Cardiac muscle cell (in vitro differentiated cells and primary cell): ENCODE measurements around the gene SLC9A9. TPM values are rescaled to one million over a fixed set of nuclear protein-coding genes. Genes with fewer than 3 reads are reported as not detected.
A peak's percentile ranks its signal among the peaks of the same experiment; 100 is the strongest.

Experiments used
- DNase-seq, 2 donors: peaks; one replicate each; pipeline versions ENCODE4 v3.0.0 to v3.0.0-alpha.2; 2010 to 2017; ENCODE audit warnings: low read depth in 1 of 2, low spot score in 1 of 2
- H3K27ac ChIP-seq: fragments of 200-600 bp; sonication (generic); 2 replicates; pipeline ENCODE4 v1.5.1; 2016
- H3K27me3 ChIP-seq: fragments of 200-600 bp; sonication (generic); 2 replicates; pipeline ENCODE4 v1.6.0; 2016; ENCODE audit warnings: control low read depth
- H3K36me3 ChIP-seq: fragments of 200-600 bp; sonication (generic); 2 replicates; pipeline ENCODE4 v1.5.1; 2016; ENCODE audit warnings: control low read depth
- H3K4me1 ChIP-seq: fragments of 200-600 bp; sonication (generic); 2 replicates; pipeline ENCODE4 v1.8.1; 2017; ENCODE audit warnings: low read depth, mild to moderate bottlenecking, mixed run types
- H3K4me3 ChIP-seq: fragments of 200-600 bp; sonication (generic); 2 replicates; pipeline ENCODE4 v1.5.1; 2016; ENCODE audit warnings: mild to moderate bottlenecking
- H3K9me3 ChIP-seq: fragments of 200-600 bp; sonication (generic); 2 replicates; pipeline ENCODE4 v1.5.1; 2017; ENCODE audit warnings: low read depth, mild to moderate bottlenecking, control low read depth
- polyA plus RNA-seq: library from polyadenylated mRNA; unstranded; fragments of >200 nt; fragmentation: Nextera tagmentation; extraction: Ambion mirVana; gene quantifications from 2 replicates; pipeline ENCODE4 v1.2.1, GENCODE V29; 2016
- total RNA-seq: library from RNA; depleted of rRNA; stranded (reverse); fragments of >200 nt; gene quantifications from 2 replicates; pipeline ENCODE4 v1.2.3, GENCODE V29; 2016
- TF ChIP-seq, protein P1 (sequence below): IDR thresholded peaks from 2 replicates; pipeline ENCODE4 v1.5.1; 2012; ENCODE audit warnings: low read depth, mild to moderate bottlenecking, low read length

Gene SLC9A9
- total and polyA plus RNA-seq, 2 experiments from 2014 or later: 0.73 to 1.5 TPM

DNA sequence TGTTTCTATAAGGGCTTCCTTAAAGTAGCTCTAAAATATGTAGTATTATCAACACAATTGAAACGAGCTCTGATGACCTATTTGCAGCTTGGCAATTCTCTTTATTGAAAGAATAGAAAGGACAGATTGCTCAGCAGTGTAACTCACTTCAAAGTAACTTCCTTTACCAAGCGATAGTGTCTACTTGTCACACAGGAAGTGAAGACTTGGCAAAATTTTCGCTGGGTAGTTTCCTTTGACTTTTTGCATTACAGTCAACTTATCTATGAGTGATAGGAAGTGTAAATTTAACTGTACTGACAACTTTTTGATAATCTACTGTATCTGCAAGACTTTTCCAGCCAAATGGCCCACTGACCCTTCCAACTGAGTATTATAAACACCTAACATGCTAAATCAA is 22.8 kb downstream of the SLC9A9 start:
- no peaks in the 10 kb centered on the region for H3K4me1 ChIP-seq
- no peak overlapping the region for H3K4me3 ChIP-seq
- TF ChIP-seq, protein P1, sequence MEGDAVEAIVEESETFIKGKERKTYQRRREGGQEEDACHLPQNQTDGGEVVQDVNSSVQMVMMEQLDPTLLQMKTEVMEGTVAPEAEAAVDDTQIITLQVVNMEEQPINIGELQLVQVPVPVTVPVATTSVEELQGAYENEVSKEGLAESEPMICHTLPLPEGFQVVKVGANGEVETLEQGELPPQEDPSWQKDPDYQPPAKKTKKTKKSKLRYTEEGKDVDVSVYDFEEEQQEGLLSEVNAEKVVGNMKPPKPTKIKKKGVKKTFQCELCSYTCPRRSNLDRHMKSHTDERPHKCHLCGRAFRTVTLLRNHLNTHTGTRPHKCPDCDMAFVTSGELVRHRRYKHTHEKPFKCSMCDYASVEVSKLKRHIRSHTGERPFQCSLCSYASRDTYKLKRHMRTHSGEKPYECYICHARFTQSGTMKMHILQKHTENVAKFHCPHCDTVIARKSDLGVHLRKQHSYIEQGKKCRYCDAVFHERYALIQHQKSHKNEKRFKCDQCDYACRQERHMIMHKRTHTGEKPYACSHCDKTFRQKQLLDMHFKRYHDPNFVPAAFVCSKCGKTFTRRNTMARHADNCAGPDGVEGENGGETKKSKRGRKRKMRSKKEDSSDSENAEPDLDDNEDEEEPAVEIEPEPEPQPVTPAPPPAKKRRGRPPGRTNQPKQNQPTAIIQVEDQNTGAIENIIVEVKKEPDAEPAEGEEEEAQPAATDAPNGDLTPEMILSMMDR: no peak
- no peaks in the 10 kb centered on the region for H3K9me3 ChIP-seq
- H3K27me3 ChIP-seq: no peaks in the 10 kb centered on the region
- H3K36me3 ChIP-seq: no peaks in the 10 kb centered on the region
- DNase-seq: peak in 1 of 2 donors; percentile 15
- H3K27ac ChIP-seq: no peak overlapping the region

DNA sequence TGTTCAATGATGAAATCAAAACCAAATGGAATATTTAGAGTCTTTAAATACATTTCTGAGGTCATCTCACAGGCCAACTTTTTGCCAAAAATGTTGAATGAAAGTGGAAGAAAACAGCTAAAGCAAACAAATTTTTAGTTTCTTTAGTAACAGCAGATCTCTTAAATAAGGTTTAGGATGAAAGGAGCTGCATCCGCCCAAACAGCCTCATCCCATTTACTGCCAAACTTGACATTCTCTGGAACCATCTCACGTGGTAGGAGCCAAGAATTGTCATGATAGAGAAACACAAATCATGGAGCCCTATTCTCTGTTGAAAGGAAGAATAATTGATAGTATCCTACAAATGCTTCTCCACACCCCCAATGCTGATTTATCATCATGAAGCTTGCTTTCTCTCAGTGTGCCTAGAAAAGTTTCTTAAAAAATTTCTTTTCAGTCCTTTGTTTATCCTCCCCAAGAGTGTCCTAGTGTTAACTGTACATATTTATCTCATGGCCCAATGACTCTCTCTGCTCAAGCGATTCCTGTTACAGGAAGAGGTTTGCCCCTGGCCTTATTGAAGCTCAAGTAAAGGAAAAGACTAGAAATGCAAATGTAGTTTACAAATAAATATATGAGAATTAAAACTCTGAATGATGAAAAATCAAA is 23.4 kb downstream of the SLC9A9 start:
- no peak for DNase-seq
- no peaks in the 10 kb centered on the region for H3K27me3 ChIP-seq
- no peaks in the 10 kb centered on the region for H3K9me3 ChIP-seq
- H3K36me3 ChIP-seq: no peaks in the 10 kb centered on the region
- no peaks in the 10 kb centered on the region for H3K4me1 ChIP-seq
- TF ChIP-seq, protein P1: no peak
- no peak overlapping the region for H3K27ac ChIP-seq
- H3K4me3 ChIP-seq: no peak overlapping the region

DNA sequence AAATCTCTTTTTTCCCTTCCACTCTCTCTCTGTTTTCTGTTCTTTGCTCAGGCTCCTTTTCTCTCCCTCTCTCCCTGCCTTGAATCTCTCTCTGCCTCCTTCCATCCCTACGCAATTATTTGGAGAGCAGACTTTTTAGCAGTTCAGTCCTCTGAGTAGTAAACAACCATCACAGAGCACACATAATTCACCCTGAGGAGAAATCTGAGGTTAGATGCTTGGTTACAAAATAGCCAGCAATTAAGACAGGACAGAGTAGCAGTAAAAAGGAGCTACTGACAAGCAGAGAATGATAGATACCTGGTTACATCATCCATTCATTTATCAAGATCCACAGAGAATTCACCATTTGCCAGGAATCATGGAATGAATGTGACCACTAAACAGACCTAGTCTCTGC is 25.5 kb downstream of the SLC9A9 start:
- no peak overlapping the region for H3K4me3 ChIP-seq
- no peak overlapping the region for H3K27ac ChIP-seq
- H3K36me3 ChIP-seq: no peaks in the 10 kb centered on the region
- no peaks in the 10 kb centered on the region for H3K27me3 ChIP-seq
- H3K4me1 ChIP-seq: no peaks in the 10 kb centered on the region
- TF ChIP-seq, protein P1: no peak
- no peak for DNase-seq
- H3K9me3 ChIP-seq: no peaks in the 10 kb centered on the region

DNA sequence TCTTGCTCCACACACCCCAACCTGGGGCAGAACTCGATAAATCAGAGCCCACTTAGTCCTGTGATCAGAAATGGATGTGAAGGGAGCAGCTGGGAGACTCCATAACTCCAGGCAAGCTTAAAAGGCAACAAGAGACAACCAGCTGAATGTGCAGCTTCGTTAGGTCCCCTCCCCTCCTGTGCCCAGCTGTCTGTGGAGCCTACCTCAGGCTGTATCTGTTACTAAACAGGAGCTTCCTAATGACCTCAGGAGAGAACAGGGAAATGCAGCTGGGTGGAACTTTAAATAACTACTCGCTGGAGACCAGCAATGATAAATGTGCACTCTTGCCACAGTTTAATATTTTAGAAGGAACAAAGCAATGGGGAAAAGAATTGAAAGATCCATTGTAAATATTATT is 25.9 kb downstream of the SLC9A9 start:
- no peaks in the 10 kb centered on the region for H3K4me1 ChIP-seq
- no peaks in the 10 kb centered on the region for H3K9me3 ChIP-seq
- TF ChIP-seq, protein P1: no peak
- no peak overlapping the region for H3K4me3 ChIP-seq
- H3K27ac ChIP-seq: no peak overlapping the region
- no peak for DNase-seq
- no peaks in the 10 kb centered on the region for H3K36me3 ChIP-seq
- no peaks in the 10 kb centered on the region for H3K27me3 ChIP-seq

DNA sequence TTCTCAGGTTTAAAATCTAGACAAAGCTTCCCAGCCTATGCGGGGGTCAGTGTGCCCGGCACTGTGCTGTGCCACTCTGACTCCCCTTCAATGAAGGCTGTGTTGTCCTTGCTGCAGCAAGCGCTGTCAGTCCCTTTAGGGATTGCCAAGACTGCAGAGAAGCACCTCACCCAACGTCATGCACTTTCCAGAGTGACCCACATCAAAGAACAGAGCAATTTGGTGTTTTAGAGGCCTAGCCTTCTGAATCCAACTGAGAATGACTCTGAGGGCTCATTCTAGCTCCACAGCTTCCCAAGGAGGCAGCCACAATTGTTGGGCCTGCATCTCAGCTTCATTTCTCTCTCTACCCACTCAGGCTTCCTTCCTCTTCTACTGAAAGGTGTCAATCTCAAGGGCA is 26.4 kb downstream of the SLC9A9 start:
- Histone ChIP-seq H3K27ac (no peak overlapping the region), H3K9me3 (no peaks in the 10 kb centered on the region), H3K4me1 (no peaks in the 10 kb centered on the region), H3K36me3 (no peaks in the 10 kb centered on the region), H3K27me3 (no peaks in the 10 kb centered on the region), H3K4me3 (no peak overlapping the region)
- TF ChIP-seq, protein P1: no peak
- no peak for DNase-seq
